Sigmoid colon (tissue), 3 donors: ENCODE data around the gene ADGRV1.

Source experiments
- POLR2A ChIP-seq, 2 donors: fragments of 450-650 bp; IDR thresholded peaks; one replicate each; pipeline ENCODE4 v1.6.1; 2016; ENCODE audit warnings: antibody characterized with exemption in 2 of 2, mild to moderate bottlenecking in 2 of 2, moderate library complexity in 2 of 2
- TF ChIP-seq, protein P1 (sequence below), 4 experiments: fragments of 450-650 bp in 3 of 4; fragments of 200-600 bp in 1 of 4; IDR thresholded peaks; one replicate each; pipeline ENCODE4 v1.5.1; 2016 to 2019; ENCODE audit warnings: antibody characterized with exemption in 4 of 4, mild to moderate bottlenecking in 3 of 4, moderate library complexity in 2 of 4

DNA sequence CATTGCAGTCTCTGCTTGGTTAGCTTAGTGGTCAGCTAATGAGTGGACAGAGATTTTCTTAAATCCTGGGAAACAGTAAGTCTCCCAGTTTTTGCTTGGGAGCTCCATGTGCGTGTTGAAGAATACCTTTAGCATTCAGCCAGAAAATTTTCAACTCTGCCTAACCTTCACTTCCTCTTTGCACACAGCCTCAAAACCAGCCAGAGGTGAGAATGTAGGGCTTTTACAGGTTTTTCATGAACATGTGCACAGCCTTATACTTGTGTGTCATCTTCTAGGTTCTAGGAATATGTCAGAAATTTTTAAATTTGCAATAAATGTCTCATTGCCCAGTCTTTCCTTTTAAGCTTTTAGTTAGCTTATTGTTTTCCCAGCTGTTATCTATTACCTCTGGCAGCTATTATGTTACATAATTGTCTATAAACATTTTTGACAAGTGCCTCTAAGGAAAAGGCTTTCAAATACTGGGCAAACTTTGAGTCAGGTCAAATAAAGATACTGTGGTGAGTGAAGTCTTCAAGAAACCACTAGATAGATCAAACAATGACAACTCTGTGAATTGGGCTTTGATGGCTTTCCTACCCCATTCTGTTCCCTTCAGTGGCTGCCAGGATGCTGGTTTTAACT lies 12.7 kb downstream of the ADGRV1 start:
- no peak for TF ChIP-seq POLR2A (IDR thresholded peaks at IDR 0.05)
- TF ChIP-seq, protein P1, sequence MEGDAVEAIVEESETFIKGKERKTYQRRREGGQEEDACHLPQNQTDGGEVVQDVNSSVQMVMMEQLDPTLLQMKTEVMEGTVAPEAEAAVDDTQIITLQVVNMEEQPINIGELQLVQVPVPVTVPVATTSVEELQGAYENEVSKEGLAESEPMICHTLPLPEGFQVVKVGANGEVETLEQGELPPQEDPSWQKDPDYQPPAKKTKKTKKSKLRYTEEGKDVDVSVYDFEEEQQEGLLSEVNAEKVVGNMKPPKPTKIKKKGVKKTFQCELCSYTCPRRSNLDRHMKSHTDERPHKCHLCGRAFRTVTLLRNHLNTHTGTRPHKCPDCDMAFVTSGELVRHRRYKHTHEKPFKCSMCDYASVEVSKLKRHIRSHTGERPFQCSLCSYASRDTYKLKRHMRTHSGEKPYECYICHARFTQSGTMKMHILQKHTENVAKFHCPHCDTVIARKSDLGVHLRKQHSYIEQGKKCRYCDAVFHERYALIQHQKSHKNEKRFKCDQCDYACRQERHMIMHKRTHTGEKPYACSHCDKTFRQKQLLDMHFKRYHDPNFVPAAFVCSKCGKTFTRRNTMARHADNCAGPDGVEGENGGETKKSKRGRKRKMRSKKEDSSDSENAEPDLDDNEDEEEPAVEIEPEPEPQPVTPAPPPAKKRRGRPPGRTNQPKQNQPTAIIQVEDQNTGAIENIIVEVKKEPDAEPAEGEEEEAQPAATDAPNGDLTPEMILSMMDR (IDR thresholded peaks at IDR 0.05) = no peak
